GM19193 (cell line): ENCODE data around the gene C6orf47.

ENCODE experiments used
- POLR2A ChIP-seq: IDR thresholded peaks from 4 replicates; pipeline ENCODE4 v1.6.1; 2011; ENCODE audit not compliant: insufficient read depth, insufficient read length; ENCODE audit errors: extremely low read depth

The C6orf47 gene

GRCh38 chr6:31633447-31633846 lies 27.1 kb downstream of the C6orf47 start:
- no peak for TF ChIP-seq POLR2A

GRCh38 chr6:31632279-31632946 lies 28.2 kb downstream of the C6orf47 start:
- TF ChIP-seq POLR2A = peak; percentile 32

DNA sequence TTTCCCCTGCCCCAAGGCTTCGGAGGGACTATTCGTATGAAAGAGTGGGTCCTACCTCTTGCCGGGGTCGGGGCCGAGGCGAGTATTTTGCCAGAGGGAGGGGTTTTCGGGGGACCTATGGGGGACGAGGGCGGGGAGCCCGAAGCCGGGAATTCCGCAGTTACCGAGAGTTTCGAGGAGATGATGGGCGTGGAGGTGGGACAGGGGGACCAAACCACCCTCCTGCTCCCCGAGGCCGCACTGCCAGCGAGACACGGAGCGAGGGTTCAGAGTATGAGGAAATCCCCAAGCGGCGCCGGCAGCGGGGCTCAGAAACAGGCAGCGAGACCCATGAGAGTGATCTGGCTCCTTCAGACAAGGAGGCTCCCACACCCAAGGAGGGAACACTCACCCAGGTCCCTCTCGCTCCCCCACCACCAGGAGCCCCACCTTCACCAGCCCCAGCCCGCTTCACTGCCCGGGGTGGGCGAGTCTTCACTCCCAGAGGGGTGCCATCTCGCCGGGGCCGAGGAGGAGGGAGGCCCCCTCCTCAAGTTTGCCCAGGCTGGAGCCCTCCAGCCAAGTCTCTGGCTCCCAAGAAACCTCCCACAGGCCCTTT lies 28.8 kb downstream of the C6orf47 start:
- TF ChIP-seq POLR2A = no peak

- TF ChIP-seq POLR2A = no peak
These were observed 29.4 kb downstream of the C6orf47 start for GRCh38 chr6:31631209-31631608.

- no peak for TF ChIP-seq POLR2A
These were observed 30.2 kb downstream of the C6orf47 start for GRCh38 chr6:31630177-31630934.

DNA sequence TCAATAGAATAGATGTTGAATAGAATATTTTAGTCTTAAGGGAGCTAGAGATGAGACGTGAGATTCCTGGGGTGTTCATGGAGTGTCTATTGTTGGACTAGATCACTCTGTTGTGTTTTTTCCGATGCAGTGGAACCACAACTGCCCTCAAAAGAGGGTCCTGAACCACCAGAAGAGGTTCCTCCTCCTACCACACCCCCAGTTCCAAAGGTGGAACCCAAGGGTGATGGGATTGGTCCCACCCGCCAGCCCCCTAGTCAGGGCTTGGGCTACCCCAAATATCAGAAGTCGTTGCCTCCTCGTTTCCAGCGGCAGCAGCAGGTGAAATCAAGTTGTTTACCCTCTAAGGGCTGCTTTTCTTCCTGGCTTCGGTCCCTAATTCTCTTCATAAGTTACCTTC lies 31.6 kb downstream of the C6orf47 start:
- no peak for TF ChIP-seq POLR2A

- TF ChIP-seq POLR2A = no peak
These were observed 32.8 kb downstream of the C6orf47 start for GRCh38 chr6:31627690-31628287.

DNA sequence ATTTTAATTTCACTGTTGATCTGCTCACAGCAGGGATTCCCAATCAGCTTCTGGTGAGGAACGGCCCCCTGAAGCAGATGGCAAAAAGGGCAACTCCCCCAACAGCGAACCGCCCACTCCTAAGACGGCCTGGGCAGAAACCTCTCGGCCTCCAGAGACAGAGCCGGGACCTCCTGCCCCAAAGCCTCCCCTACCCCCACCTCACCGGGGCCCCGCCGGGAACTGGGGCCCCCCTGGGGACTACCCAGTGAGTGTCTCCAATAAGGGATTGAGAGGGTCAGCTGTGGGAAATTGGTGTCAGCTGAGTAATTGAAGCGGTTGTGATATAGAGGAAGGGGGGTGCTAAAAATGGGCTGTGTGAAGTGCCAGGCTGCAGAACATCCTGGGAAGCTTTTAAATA lies 33.6 kb downstream of the C6orf47 start:
- no peak for TF ChIP-seq POLR2A

GRCh38 chr6:31624070-31624469 lies 36.5 kb downstream of the C6orf47 start:
- no peak for TF ChIP-seq POLR2A

- no peak for TF ChIP-seq POLR2A
These were observed 37.9 kb downstream of the C6orf47 start for GRCh38 chr6:31622684-31623091.

DNA sequence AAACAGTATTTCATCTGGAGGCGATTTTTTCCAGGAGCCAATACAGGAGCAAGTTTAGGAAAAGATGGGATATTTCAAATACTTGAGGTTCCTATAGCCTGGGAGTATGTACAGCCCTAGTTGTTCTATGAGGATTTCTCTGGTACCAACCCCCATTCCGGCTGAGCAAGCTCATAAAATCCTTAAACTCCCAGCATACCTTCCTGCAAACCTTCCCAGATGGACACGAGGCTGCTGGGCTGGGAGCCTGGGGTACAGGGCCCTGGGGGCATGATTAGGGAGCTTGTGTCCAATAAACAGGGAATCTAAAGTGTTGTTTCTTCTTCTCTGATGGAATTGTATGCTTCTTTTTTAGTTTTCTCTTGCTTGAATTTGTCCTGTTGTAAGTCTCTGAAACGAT lies 38.6 kb downstream of the C6orf47 start:
- TF ChIP-seq POLR2A = no peak

- TF ChIP-seq POLR2A = no peak
These were observed 39.1 kb downstream of the C6orf47 start for GRCh38 chr6:31621320-31621939.

GRCh38 chr6:31620586-31621319 lies 39.8 kb downstream of the C6orf47 start, which contains the start of gene PRRC2A:
Gene PRRC2A, plus strand, starts transcription at chr6:31620715. Its CDS starts 2,075 bp downstream, at chr6:31622790.
- peak; percentile 27 for TF ChIP-seq POLR2A
